ENCODE results near the gene AADACL3. TPM values are rescaled to one million over a fixed set of nuclear protein-coding genes. Genes with fewer than 3 reads are reported as not detected.

AADACL3 gene
- total RNA-seq, 1 experiment from 2014 or later, result not detected

DNA sequence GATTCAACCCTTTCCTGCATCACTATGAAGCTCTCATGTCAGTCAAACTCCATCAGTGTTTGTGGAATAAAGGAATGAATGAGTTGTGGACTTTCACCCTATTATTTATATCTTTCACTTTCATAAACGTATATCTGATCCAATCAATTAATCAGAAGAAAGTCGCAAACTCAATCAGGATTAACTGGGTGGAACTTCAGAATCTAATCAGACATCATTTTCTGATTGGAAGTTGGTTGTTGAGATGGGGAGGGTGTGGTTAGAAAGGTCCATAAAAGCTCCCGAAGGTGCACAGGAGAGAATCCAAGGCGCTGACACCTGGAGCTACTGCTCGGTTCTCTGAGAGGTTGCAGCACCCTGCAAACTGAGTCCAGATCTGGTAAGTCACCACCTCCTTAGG lies 57.5 kb downstream of the AADACL3 start, which contains the start of gene PRAMEF12:
TSS of gene PRAMEF12 (plus strand) at position 301 of the 400 bp plus-strand sequence. CDS start 1,130 bp downstream, outside the sequence.
- Histone ChIP-seq H3K4me3 (ENCODE audit: low read length) (no peak within 1 kb of the TSS), H3K27me3 (ENCODE audit: low read length) (peaks cover 99% of the 10 kb centered on the region)
- POLR2A ChIA-PET (ENCODE audit: unreplicated experiment), result no interaction called here

DNA sequence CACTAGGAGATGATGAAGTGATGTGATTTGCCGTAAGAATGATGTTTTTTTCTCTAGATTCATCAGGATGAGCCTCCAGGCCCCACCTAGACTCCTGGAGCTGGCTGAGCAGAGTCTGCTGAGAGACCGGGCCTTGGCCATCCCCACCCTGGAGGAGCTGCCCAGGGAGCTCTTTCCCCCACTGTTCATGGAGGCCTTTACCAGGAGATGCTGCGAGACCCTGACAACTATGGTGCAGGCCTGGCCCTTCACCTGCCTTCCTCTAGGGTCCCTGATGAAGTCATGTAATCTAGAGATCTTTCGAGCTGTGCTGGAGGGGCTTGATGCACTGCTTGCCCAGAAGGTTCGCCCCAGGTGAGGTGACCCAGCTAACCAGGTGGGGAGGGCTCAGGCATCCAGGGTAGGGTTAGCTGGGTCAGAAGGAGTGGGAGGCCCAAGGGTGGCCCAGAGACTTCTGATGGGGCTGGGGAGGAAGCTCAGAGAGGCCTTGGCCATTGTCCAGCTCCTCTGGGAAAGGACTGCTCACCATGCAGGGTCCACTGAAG lies 59.0 kb downstream of the AADACL3 start:
- ATAC-seq (no peak), DNase-seq (no peak)
- H3K9me2 ChIP-seq (replicated peaks; ENCODE audit: low read length), result no peaks in the 10 kb centered on the region
- no peaks in the 10 kb centered on the region for H3K36me3 ChIP-seq (ENCODE audit: low read depth, low read length)
- H3K79me2 ChIP-seq (ENCODE audit: low read length), result no peaks in the 10 kb centered on the region
- H3K4me3 ChIP-seq (ENCODE audit: low read length), result no peak overlapping the region
- intact Hi-C loops (cut with micrococcal nuclease), result no loop called here
- H3K9ac ChIP-seq (ENCODE audit: low read length), result no peak overlapping the region
- H3K4me2 ChIP-seq (ENCODE audit: low read length), result no peak overlapping the region
- H3K9me3 ChIP-seq (ENCODE audit: low read length), result no peaks in the 10 kb centered on the region
- no TSS peak for BruUV-seq (replicated peaks)
- no peak overlapping the region for H3K27ac ChIP-seq (ENCODE audit: low read length)
- H3K4me1 ChIP-seq (ENCODE audit: insufficient read depth, low read length), result no peaks in the 10 kb centered on the region
- POLR2A ChIA-PET (ENCODE audit: unreplicated experiment), result no interaction called here
- H3K27me3 ChIP-seq (ENCODE audit: low read length), result peaks cover 98% of the 10 kb centered on the region
- no peaks in the 10 kb centered on the region for H4K20me1 ChIP-seq (ENCODE audit: low read length)
- CTCF ChIA-PET, result no interaction called here
- H3F3A ChIP-seq (ENCODE audit: low read length, unreplicated experiment), result no peaks in the 10 kb centered on the region
- H2AFZ ChIP-seq (ENCODE audit: low read length), result no peak overlapping the region
- TF ChIP-seq EZH2 (IDR thresholded peaks at IDR 0.05; ENCODE audit: low read length, unreplicated experiment), result no peak
- TF ChIP-seq EZH2phosphoT487 (IDR thresholded peaks at IDR 0.05; ENCODE audit: borderline replicate concordance, low read length), result no peak
- TF ChIP-seq, protein P1, sequence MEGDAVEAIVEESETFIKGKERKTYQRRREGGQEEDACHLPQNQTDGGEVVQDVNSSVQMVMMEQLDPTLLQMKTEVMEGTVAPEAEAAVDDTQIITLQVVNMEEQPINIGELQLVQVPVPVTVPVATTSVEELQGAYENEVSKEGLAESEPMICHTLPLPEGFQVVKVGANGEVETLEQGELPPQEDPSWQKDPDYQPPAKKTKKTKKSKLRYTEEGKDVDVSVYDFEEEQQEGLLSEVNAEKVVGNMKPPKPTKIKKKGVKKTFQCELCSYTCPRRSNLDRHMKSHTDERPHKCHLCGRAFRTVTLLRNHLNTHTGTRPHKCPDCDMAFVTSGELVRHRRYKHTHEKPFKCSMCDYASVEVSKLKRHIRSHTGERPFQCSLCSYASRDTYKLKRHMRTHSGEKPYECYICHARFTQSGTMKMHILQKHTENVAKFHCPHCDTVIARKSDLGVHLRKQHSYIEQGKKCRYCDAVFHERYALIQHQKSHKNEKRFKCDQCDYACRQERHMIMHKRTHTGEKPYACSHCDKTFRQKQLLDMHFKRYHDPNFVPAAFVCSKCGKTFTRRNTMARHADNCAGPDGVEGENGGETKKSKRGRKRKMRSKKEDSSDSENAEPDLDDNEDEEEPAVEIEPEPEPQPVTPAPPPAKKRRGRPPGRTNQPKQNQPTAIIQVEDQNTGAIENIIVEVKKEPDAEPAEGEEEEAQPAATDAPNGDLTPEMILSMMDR (conservative IDR thresholded peaks at IDR 0.05; ENCODE audit: low read depth, low read length), result no peak

More for the DNA sequence above, 57.5 kb downstream of the AADACL3 start, which contains the start of gene PRAMEF12:
- H3K9ac ChIP-seq (ENCODE audit: low read length), result no peak within 1 kb of the TSS
- CTCF ChIA-PET, result no interaction called here
- H2AFZ ChIP-seq (ENCODE audit: low read length), result no peak within 1 kb of the TSS
- H3K9me2 ChIP-seq (replicated peaks; ENCODE audit: low read length), result no peaks in the 10 kb centered on the region
- TF ChIP-seq, protein P1 (conservative IDR thresholded peaks at IDR 0.05; ENCODE audit: low read depth, low read length), result no peak
- TF ChIP-seq EZH2phosphoT487 (IDR thresholded peaks at IDR 0.05; ENCODE audit: borderline replicate concordance, low read length) (no peak), EZH2 (IDR thresholded peaks at IDR 0.05; ENCODE audit: low read length, unreplicated experiment) (no peak)
- DNase-seq (no peak), ATAC-seq (no peak)
- H3K36me3 ChIP-seq (ENCODE audit: low read depth, low read length), result no peaks in the 10 kb centered on the region
- H3K4me1 ChIP-seq (ENCODE audit: insufficient read depth, low read length), result no peaks in the 10 kb centered on the region
- BruUV-seq (replicated peaks), result no TSS peak
- no peak within 1 kb of the TSS for H3K27ac ChIP-seq (ENCODE audit: low read length)
- no peaks in the 10 kb centered on the region for H3K79me2 ChIP-seq (ENCODE audit: low read length)
- no peaks in the 10 kb centered on the region for H4K20me1 ChIP-seq (ENCODE audit: low read length)
- H3K4me2 ChIP-seq (ENCODE audit: low read length), result no peak within 1 kb of the TSS
- H3F3A ChIP-seq (ENCODE audit: low read length, unreplicated experiment), result no peaks in the 10 kb centered on the region
- intact Hi-C loops (cut with micrococcal nuclease), result no loop called here
- no peaks in the 10 kb centered on the region for H3K9me3 ChIP-seq (ENCODE audit: low read length)

DNA sequence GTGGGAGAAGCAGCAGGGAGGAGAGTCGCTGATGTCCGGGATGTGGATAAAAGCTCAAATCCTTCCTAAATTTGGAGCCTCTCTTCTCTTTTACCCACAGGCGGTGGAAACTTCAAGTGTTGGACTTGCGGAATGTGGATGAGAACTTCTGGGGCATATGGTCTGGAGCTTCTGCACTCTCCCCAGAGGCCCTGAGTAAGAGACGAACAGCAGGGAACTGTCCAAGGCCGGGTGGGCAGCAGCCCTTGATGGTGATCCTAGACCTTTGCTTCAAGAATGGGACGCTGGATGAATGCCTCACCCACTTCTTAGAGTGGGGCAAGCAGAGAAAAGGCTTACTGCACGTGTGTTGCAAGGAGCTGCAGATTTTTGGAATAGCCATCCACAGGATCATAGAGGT lies 59.5 kb downstream of the AADACL3 start:
- no peak overlapping the region for H3K9ac ChIP-seq (ENCODE audit: low read length)
- no peaks in the 10 kb centered on the region for H4K20me1 ChIP-seq (ENCODE audit: low read length)
- H3K9me3 ChIP-seq (ENCODE audit: low read length), result no peaks in the 10 kb centered on the region
- BruUV-seq (replicated peaks), result no TSS peak
- H3F3A ChIP-seq (ENCODE audit: low read length, unreplicated experiment), result no peaks in the 10 kb centered on the region
- DNase-seq (no peak), ATAC-seq (no peak)
- H3K27me3 ChIP-seq (ENCODE audit: low read length), result peaks cover 94% of the 10 kb centered on the region
- ChIA-PET CTCF (no interaction called here), POLR2A (ENCODE audit: unreplicated experiment) (no interaction called here)
- H3K4me1 ChIP-seq (ENCODE audit: insufficient read depth, low read length), result no peaks in the 10 kb centered on the region
- no peak overlapping the region for H3K4me2 ChIP-seq (ENCODE audit: low read length)
- no peaks in the 10 kb centered on the region for H3K79me2 ChIP-seq (ENCODE audit: low read length)
- no peak overlapping the region for H3K4me3 ChIP-seq (ENCODE audit: low read length)
- no peak overlapping the region for H3K27ac ChIP-seq (ENCODE audit: low read length)
- intact Hi-C loops (cut with micrococcal nuclease), result no loop called here
- H3K9me2 ChIP-seq (replicated peaks; ENCODE audit: low read length), result no peaks in the 10 kb centered on the region
- no peak overlapping the region for H2AFZ ChIP-seq (ENCODE audit: low read length)
- no peaks in the 10 kb centered on the region for H3K36me3 ChIP-seq (ENCODE audit: low read depth, low read length)
- TF ChIP-seq EZH2phosphoT487 (IDR thresholded peaks at IDR 0.05; ENCODE audit: borderline replicate concordance, low read length) (no peak), EZH2 (IDR thresholded peaks at IDR 0.05; ENCODE audit: low read length, unreplicated experiment) (no peak)
- TF ChIP-seq, protein P1 (conservative IDR thresholded peaks at IDR 0.05; ENCODE audit: low read depth, low read length), result no peak
